Stimulated activated CD8-positive, alpha-beta memory T cell treated with anti-CD3 and anti-CD28 coated beads, Interleukin-7, amount 100 ng/mL, for 48 hours (primary cell): ENCODE results near the gene TSNAXIP1.
"Not testable (repeated sequence)": the region's sequence is repeated elsewhere in the genome, so short reads cannot be mapped to it uniquely, and the experiment has no call there.

ENCODE experiments used
- DNase-seq, 2 donors: peaks; one replicate each; pipeline ENCODE4 v3.0.0-alpha.2; 2020; ENCODE audit warnings: low read depth in 1 of 2; ENCODE audit errors: extremely low read depth in 1 of 2

Gene TSNAXIP1

DNA sequence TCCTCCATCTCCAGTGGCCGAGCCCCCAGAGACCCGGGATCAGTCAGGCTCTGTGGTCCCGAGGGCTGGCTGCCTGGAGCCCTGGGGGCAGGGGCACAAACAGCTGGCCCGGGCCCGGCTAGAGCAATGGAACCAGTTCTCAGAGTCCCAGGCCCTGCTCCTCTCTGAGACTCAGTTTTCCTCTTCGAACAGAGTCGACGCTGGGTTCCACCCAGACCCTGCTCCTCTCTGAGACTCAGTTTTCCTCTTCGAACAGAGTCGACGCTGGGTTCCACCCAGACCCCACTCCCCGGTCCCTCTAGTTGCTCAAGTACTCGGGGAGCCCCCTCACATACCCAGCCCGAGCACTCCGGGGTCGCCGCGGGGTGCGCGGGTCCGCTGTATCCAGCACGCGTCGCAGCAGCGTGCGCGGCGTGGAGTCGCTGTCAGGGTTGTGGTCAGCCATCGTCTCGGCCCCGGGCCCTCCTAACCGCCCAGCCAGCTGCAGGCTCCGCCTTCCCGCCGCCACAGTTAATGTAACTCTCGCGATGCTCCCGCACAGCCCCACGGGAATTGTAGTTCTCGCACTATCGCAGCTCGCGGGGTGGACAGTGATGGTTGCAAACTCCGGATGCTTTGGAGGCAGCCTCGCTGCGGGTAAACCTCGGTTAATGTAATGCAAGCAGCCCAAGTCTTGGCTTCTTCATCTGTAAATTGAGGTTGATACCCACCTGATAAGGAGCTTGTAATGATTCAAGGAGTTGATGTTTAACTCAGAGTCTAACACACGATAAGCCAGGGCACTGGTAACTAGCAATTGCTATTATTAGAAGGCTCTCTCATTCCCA lies 26.9 kb downstream of the TSNAXIP1 start:
- DNase-seq = peak; percentile 78 to 91

DNA sequence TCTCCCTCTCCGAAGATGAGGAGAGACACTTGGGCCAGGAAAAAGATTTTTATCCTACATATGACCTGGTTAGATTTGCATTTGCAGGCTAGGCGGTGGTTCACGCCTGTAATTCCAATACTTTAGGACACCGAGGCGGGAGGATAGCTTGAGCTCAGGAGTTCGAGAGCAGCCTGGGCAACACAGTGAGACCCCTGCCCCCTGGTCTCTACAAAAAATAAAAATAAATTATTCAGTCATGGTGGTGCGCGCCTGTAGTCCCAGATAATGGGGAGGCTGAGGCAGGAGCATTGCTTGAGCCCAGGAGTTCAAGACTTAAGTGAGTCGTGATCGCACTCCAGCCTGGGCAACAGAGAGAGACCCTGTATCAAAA lies 27.5 kb downstream of the TSNAXIP1 start:
- no peak for DNase-seq

DNA sequence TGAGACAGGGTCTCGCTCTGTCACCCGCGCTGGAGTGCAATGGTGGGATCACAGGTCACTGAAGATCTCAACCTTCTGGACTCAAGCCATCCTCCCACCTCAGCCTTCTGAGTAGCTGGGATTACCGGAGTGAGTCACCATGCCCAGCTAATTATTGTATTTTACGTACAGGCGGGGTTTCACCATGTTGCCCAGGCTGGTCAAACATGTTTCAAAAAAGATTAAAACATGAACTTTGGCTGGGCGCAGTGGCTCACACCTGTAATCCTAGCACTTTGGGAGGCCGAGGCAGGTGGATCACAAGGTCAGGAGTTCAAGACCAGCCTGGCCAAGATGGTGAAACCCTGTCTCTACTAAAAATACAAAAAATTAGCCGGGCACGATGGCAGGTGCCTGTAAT lies 30.5 kb downstream of the TSNAXIP1 start:
- DNase-seq = not testable (repeated sequence)

DNA sequence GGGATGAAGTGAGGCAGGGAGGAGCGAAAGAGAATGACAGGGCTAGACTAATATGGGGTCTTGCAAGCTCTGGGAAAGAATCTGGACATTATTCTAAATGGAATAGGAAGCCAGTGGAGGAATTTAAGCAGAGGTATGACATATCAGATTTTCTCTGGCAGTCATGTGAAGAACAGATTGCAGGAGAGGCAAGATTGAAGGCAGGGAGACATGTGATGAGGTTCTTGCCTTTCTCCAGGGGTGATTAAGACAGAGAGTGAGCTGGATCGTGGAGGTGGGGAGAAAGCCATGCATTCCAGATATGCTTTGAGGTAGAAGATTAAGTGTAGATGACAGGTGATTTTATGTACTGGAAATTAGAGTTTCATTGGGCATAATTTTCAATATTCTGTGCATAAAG lies 31.1 kb downstream of the TSNAXIP1 start:
- DNase-seq = no peak

DNA sequence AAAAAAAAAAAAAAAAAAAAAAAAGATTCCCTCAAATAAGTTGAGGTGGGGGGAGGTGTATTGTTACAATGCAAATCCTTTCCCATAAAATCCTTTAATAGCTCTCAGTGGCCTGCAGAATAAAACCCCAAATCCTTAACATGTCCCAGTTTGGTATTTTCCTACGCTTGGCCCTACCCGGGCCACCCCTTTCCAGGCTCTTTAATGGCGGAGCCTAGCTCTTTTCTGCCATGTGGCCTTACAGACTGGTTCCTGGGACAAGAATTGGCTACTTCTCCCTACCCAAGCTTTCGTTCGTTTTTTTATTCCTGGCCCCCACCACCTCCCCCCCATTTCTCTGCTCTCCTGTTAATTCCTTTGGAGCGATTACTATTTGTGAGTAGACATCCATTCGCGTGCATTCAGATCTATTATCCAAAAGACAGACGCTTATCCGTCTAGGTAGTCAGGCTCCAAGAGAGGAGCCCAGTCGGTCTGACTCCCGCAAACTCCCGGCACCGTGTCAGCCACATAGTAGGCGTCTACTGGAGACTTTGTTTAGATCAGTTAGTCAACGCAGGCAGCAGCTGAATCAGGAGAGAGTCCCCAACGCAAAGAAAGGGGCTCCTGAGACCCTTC lies 34.6 kb downstream of the TSNAXIP1 start:
- no peak for DNase-seq

DNA sequence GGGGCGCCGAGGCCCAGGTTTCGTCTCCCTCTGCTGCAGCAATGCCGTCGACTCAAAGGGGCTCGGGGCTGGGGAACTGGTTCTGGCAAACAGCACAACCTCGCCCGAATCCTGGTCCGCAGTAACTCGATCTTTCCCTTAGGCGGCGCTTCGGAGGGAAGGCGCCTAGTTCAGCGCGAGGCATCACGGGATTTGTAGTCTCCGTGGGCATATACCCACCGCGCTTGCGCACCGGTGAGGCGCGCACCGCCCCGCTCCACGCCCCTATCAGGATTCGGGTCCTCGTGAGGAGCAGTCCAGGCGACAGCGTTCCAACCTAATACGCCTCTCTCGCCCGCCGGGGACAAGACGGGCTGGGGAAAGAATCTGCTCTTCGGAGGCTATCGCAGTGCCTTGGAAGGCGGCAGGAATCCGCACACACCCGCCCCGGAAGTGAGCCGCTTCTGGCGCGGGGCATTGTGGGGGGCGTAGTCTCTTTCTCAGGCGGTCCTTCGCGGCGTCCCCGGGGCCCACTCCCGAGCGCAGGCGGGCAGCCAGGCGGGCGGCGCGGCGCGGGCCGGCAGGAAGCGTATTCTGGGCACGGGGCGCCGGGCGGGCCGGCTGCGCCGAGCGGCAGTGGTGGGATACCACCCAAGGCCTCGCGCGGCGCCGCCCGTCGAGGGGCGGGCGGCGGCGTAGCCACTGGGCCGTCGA lies 35.3 kb downstream of the TSNAXIP1 start, which contains the start of gene THAP11:
TSS of gene THAP11 (plus strand) at position 505 of the 693 bp plus-strand sequence. CDS start 235 bp downstream, outside the sequence.
- DNase-seq = peak; percentile 77 to 90

DNA sequence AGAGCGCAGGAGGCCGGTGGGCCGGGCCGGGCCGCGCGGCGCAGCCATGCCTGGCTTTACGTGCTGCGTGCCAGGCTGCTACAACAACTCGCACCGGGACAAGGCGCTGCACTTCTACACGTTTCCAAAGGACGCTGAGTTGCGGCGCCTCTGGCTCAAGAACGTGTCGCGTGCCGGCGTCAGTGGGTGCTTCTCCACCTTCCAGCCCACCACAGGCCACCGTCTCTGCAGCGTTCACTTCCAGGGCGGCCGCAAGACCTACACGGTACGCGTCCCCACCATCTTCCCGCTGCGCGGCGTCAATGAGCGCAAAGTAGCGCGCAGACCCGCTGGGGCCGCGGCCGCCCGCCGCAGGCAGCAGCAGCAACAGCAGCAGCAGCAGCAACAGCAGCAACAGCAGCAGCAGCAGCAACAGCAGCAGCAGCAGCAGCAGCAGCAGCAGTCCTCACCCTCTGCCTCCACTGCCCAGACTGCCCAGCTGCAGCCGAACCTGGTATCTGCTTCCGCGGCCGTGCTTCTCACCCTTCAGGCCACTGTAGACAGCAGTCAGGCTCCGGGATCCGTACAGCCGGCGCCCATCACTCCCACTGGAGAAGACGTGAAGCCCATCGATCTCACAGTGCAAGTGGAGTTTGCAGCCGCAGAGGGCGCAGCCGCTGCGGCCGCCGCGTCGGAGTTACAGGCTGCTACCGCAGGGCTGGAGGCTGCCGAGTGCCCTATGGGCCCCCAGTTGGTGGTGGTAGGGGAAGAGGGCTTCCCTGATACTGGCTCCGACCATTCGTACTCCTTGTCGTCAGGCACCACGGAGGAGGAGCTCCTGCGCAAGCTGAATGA lies 36.0 kb downstream of the TSNAXIP1 start:
- peak; percentile 40 to 44 for DNase-seq

DNA sequence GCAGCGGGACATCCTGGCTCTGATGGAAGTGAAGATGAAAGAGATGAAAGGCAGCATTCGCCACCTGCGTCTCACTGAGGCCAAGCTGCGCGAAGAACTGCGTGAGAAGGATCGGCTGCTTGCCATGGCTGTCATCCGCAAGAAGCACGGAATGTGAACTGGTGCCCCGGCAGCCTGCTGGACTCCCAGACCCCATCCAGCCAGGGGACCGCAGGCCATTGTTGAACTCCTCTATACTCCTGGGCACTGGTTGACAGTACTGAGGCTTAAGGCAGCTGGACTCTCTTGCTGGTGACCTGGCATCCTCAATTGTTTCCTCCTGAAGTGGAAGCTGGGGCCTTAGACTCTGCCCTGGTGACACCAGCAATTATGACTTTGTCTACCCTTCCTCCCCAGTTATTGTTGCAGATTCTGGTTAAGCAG lies 36.7 kb downstream of the TSNAXIP1 start:
- DNase-seq = no peak

DNA sequence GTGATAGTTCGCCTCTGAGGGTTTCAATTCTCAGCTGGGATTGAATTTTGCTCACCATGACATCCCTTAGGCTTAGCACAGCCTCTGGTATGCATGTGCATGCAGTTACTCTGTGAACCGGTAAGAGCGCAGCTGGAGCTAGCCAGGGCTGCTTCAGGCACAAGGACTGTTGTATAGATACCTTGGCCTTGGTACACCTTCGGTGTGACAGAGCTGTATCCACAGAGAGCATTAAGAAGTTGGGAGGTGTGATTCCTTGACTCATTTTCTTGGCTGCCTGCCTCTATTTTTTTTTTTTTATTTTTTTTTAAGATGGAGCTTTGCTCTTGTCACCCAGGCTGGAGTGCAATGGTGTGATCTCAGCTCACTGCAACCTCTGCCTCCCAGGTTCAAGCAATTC lies 37.8 kb downstream of the TSNAXIP1 start:
- DNase-seq = no peak

DNA sequence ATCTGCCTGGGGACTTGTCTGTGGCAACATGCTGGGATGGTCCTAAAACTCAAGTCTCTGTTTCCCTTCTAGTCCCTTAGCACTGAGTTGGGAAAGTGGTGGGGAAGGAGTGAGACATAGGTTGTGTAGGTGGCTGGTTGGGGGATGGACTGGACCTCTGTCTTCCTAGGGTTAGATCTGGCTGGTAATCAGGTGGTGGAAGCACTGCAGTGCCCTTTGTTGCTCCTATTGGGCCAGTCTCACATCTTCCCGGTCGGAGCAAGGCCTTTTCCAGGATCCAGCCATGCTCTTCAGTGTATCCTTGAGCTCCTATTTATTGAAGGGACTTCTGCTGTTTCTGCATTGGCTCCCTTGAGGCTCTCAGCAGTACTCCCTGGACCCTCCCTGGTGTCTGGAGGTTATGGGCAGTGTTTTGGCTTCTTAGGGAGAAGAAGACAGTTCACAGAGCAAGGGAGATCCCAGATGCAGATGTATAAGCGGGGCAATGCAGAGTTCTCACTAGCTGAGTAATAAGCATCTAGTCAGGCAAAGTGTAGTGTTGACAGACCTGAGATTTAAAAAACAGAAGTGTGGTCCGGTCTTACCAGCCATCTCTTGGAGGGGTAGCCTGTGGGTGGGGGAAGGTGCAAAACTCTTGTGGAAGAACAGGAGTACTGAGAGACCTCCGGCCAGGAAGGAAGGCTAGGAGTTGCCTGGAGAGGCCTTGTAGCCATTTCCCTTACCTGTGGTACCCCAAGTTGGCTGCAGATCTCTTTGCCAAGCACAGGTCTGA lies 38.8 kb downstream of the TSNAXIP1 start:
- DNase-seq = no peak

DNA sequence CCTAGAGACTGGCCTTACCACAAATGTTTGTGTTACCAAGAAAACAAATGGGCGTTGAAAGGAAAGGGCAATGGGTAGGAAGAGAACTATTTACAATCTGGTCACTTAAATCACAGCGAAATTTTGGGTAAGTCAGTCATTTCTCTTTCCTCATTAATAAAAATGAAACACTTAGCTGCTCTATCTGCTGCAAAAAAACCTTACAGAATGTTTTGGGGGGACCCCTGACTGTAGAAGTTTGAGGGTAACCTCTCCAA lies 39.3 kb downstream of the TSNAXIP1 start:
- DNase-seq = no peak

DNA sequence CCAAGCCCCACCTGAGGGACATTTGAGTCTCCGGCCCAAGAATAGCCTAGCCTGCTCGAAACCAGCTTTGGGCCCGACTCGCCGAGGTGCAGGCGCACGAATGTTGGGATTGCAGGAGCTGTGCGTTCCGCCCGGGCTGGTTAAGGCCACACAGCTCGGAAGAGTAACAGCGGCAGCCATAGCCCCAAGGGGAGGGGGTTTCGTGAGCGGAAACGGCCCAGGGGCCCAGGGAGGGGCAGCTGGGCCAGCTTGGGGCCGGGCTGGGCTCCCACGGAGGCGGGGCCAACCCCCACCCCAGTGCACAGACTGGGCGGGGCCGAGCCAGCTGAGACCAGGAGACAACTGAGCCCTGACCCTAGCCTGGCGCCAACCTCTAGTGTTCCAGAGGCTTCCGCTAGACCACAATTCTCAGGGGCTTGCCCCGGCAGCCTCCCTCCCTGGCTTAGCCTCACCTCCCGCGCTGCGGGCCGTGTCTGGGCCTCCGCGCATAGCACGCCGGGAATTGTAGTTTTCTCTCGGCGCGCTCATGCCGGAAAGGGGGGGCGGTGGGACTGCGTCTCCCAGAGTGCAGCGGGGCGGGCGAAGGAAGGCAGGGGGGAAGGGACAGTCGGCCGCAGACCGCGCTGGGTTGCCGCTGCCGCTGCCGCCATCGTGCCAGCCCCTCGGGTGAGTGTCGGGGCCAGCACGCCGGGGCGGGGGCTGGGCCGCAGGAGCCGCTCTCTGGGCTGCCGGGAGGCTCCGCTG lies 39.8 kb downstream of the TSNAXIP1 start, which contains the start of gene NUTF2:
TSS of gene NUTF2 (plus strand) at position 614 of the 744 bp plus-strand sequence. CDS start 18,198 bp downstream, outside the sequence.
- DNase-seq = peak; percentile 92 to 94

DNA sequence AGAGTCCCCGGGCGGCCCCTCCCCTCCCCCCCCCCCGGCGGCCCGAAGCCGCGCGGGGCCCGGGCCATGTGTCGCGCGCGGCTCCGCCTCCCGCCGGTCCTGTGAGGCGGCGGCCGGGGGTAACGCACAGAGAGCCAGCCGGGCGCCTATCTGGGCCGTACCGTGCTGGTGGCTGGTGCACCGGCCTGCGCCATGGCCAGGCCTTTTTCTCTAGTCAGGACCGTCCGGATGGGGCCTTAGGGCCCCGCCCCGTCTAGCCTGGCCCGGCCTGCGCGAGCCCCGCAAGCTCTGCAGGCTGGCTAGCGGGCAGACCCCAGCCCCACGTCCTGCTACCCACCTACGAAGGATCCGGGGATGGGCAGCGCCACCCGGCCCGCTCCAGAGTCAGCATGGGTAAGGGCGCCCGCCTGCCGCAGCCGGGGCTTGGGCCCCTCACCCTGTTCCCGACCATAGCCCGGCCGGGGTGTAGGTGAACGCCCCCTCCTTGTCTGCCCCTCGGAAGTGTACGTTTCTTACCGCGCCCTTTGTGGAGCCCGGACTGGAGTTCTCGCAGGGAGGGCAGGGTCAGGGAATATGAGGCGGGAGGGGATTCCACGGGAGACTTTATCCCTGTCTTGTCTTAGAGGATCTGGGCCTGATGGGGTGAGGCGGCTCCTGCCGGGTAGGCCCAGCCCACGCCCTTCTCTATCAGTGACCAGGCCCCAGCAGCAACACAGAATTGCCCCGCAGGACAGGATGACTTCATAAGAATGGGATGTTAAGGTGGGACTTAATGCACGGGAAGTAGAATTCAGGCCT lies 40.6 kb downstream of the TSNAXIP1 start, which contains the start of gene CENPT:
TSS of gene CENPT (minus strand) at position 630 of the 798 bp plus-strand sequence. CDS start 13,834 bp downstream, outside the sequence.
- DNase-seq = peak in 1 of 2 donors; percentile 29

DNA sequence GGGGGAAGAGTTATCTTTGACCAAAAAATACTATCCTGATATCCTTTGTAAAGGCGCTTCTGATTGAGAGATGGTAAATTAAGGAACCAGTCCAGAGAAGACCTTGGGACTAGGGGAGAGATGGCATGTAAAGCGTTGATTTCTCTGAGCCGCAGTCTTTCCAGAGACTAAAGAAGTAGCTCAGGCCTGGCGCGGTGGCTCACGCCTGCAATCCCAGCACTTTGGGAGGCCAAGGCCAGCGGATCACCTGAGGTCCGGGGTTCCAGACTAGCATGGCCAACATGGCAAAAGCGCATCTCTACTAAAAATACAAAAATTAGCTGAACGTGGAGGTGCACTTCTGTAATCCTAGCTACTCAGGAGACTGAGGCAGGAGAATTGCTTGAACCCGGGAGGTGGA lies 41.4 kb downstream of the TSNAXIP1 start:
- DNase-seq = no peak

DNA sequence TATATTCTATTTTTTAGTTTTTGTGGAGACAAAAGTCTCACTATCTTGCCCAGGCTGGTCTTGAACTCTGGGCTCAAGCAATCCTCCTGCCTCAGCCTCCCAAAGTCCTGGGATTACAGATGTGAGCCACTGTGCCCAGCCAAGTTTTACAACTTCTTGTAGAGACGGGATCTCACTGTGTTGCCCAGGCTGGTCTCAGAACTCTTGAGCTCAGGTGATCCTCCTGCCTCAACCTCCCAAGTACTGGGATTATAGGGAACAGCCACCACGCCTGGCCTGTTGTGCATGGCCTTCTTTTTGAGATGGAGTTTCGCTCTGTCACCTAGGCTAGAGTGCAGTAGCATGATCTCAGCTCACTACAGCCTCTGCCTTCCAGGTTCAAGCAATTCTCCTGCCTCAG lies 47.0 kb downstream of the TSNAXIP1 start:
- no peak for DNase-seq

DNA sequence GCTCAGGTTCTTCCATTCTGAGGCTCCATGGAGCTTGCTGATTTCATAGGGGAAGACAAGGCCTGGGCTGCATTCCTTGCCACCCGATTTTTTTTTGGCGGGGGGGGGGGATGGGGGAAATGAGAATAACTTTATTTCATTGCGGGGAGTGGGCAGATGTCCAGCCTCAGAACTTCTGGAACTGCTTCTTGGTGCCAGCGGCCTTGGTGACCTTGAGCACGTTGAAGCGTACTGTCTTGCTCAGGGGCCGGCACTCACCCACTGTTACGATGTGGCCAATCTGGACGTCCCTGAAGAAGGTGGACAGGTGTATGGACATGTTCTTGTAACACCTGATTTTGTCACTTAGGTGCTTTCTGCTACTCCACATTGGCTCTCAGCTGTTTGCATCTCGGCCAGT lies 49.1 kb downstream of the TSNAXIP1 start:
- no peak for DNase-seq

DNA sequence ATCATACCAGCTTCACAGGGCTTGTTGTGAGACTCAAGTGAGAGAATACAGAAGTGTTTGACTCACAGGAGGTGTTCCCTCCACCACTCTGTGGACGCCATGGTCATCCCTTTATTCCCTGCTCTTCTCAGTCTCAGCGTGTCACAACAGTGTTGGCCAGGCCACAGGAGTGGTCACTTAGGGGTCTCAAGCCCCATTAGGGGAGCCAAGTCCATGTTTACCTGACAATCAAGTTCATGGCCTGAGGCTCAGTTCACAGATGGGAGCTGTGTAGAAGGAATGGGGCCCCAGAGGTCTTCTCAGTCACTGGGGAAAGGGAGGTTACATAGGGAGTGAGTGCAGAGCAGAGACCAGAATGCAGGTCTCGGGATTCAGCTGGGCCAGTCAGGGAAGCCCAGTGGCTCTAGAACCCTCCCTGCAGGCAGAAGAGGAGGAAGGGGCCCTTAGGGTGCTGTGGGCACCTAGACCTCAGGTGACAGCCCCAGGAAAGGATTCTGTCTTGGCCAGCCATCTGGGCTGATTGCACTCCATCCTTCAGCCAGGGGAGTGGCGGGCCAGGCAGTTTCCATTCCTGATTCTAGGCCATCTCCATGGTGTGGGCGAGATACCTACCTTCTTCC lies 50.3 kb downstream of the TSNAXIP1 start:
- DNase-seq = no peak
